Measurements from ENCODE around the gene SLC9A8. TPM values are rescaled to one million over a fixed set of nuclear protein-coding genes. Genes with fewer than 3 reads are reported as not detected.
"Not testable (repeated sequence)": the region's sequence is repeated elsewhere in the genome, so short reads cannot be mapped to it uniquely, and the experiment has no call there.

SLC9A8 gene
- total RNA-seq, 4 donors from 2014 or later = 4.8 to 8.1 (median 7.0) TPM

- DNase-seq (ENCODE audit: low spot score in 2 of 2) = no peak
- no peak overlapping the region for H3K4me3 ChIP-seq (ENCODE audit: low read depth, poor library complexity, severe bottlenecking)
- intact Hi-C loops (cut with DNase I; ENCODE audit: low total_unique reads) = no loop called here
- no peak for TF ChIP-seq CTCF (IDR thresholded peaks at IDR 0.05)
- TF ChIP-seq POLR2A (IDR thresholded peaks at IDR 0.05) = no peak
- 94 to 95% methylated on average over 1 of the region's 1 CpG for WGBS, 2 donors
These were observed 32.7 kb upstream of the SLC9A8 start for GRCh38 chr20:49779972-49780371.

- H3K4me3 ChIP-seq (ENCODE audit: low read depth, poor library complexity, severe bottlenecking) = no peak overlapping the region
- no peak for TF ChIP-seq CTCF (IDR thresholded peaks at IDR 0.05)
- TF ChIP-seq POLR2A (IDR thresholded peaks at IDR 0.05) = no peak
- intact Hi-C loops (cut with DNase I; ENCODE audit: low total_unique reads) = no loop called here
- WGBS, 2 donors = 87 to 96% methylated on average over 3 of the region's 3 CpGs
- no peak for DNase-seq (ENCODE audit: low spot score in 2 of 2)
These were observed 31.0 kb upstream of the SLC9A8 start for GRCh38 chr20:49781676-49782075.

GRCh38 chr20:49782439-49782838 is 30.2 kb upstream of the SLC9A8 start:
- WGBS, 2 donors = 93 to 94% methylated on average over 4 of the region's 4 CpGs
- DNase-seq (ENCODE audit: low spot score in 2 of 2); intact Hi-C loops (cut with DNase I; ENCODE audit: low total_unique reads): not testable (repeated sequence)

GRCh38 chr20:49783021-49783995 is 29.3 kb upstream of the SLC9A8 start:
- 75 to 82% methylated on average over 17 of the region's 17 CpGs for WGBS, 2 donors
- H3K4me3 ChIP-seq (ENCODE audit: low read depth, poor library complexity, severe bottlenecking); DNase-seq (ENCODE audit: low spot score in 2 of 2); intact Hi-C loops (cut with DNase I; ENCODE audit: low total_unique reads): not testable (repeated sequence)

More at GRCh38 chr20:49782439-49782838, 30.2 kb upstream of the SLC9A8 start:
- H3K4me3 ChIP-seq (ENCODE audit: low read depth, poor library complexity, severe bottlenecking) = not testable (repeated sequence)

- DNase-seq (ENCODE audit: low spot score in 2 of 2) = no peak
- WGBS, 2 donors = 61 to 83% methylated on average over 2 of the region's 2 CpGs
- intact Hi-C loops (cut with DNase I; ENCODE audit: low total_unique reads) = no loop called here
These were observed 28.3 kb upstream of the SLC9A8 start for GRCh38 chr20:49784291-49784690.

GRCh38 chr20:49785149-49785851 is 27.3 kb upstream of the SLC9A8 start:
- intact Hi-C loops (cut with DNase I; ENCODE audit: low total_unique reads) = no loop called here
- no peak for DNase-seq (ENCODE audit: low spot score in 2 of 2)
- no peak for TF ChIP-seq CTCF (IDR thresholded peaks at IDR 0.05)
- H3K4me3 ChIP-seq (ENCODE audit: low read depth, poor library complexity, severe bottlenecking) = no peak overlapping the region
- 86 to 92% methylated on average over 15 of the region's 15 CpGs for WGBS, 2 donors

More at GRCh38 chr20:49784291-49784690, 28.3 kb upstream of the SLC9A8 start:
- H3K4me3 ChIP-seq (ENCODE audit: low read depth, poor library complexity, severe bottlenecking) = no peak overlapping the region
- TF ChIP-seq POLR2A (IDR thresholded peaks at IDR 0.05) = no peak
- no peak for TF ChIP-seq CTCF (IDR thresholded peaks at IDR 0.05)
